ENCODE results near the gene HNRNPA2B1.

- TF ChIP-seq CTCF (conservative IDR thresholded peaks at IDR 0.05; ENCODE audit: low read length): no peak
- no peak for TF ChIP-seq EZH2phosphoT487 (IDR thresholded peaks at IDR 0.05; ENCODE audit: borderline replicate concordance)
These were observed 505 bp downstream of the HNRNPA2B1 start for GRCh38 chr7:26200038-26200443.
